OCI-M2 (cell line): ENCODE results near the gene ATG5.
"Not testable (repeated sequence)": the region's sequence is repeated elsewhere in the genome, so short reads cannot be mapped to it uniquely, and the experiment has no call there.

Source experiments
- DNase-seq: peaks from one replicate; lab custom pipeline; 2025; ENCODE audit not compliant: unreplicated experiment; lab: John Stamatoyannopoulos, UW

ATG5 gene

DNA sequence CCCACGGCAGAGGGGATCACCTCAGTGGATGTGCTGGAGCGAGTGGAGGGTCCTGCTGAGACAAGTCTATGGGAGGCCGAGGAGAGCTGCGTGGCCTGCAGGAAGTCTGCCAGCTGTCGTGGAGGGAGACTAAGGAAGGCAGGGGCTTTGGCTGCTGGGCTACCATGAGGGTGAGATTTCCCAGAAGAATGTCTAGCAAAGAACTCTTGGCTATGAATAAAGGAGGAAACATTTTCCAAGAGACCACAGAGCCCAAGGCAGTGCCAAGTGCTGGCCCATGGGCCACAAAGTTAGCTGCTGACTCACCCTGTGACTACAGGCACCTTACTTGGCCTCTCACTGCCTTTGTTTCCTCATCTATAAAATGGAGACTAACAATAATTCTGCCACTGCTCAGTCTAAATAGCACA, 166.0 kb downstream of the ATG5 start:
- DNase-seq, result no peak

DNA sequence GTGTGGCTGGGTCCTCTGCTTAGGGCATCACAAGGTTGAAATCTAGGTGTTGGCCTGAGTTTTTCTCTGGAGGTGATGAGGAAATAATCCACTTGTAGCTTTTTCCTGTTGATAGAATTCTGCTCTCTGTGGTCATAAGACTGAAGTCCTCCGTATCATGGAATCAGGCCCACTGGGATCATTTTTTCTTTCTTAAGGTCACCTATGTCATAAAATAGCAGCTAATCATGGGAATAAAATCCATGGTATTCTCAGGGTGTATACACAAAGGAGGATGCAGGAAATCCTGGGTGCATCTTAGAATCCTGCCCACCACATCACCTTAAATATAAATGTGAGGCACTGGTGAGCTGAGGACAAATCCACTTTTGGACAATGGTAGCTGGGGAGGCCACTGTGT, 166.7 kb downstream of the ATG5 start:
- no peak for DNase-seq

GRCh38 chr6:106156863-106157262, 168.7 kb downstream of the ATG5 start:
- no peak for DNase-seq

DNA sequence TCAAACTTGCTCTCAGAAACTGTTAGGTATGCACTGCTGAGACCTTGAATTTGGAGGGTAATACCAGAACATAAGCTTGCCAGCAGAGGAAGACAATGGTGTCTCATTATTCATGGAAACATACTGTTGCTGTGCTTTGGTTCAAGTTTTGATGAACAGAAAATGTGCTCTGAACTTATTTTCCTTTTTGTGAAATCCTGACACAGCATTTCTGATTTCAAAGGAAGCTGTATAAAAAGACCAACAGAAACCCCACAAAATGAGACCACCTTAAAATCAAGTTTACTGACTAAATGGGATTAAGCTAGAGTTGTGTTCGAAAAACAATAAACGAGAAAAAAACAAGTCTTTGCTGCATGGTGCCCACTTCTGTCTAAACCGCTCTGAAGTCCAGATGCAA, 169.1 kb downstream of the ATG5 start:
- DNase-seq, result no peak

DNA sequence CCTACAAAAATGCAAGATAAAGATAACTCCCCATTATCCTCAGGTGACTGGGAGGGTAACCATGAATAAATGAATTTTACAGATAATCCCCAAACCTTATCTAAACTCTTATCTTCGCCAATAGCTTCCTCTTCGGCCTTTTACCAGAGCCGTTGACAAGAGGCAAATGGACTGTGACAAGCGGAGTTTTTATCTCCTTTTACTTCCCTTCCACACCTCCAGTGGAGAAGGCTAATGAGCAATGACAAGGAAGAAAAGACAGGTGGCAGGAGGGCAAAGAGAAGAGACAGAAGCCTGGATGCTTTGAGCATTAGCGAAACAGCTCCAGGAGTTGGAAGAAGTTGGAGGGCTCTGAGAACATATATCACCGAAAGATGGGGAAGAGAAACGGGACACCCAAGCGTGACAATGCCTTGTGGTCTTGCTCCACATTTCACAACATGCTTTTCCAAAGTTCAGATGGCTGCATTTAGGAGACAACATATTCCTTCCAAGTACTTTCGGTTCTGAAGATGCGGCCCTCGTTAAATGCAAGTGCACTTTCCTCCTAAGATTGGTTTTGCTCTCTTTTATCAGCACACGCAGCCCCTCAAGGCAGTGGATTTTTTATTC, 170.2 kb downstream of the ATG5 start:
- DNase-seq, result no peak

- no peak for DNase-seq
Measured at GRCh38 chr6:106154326-106154725, 171.2 kb downstream of the ATG5 start.

GRCh38 chr6:106152952-106153351, 172.6 kb downstream of the ATG5 start:
- no peak for DNase-seq

GRCh38 chr6:106152476-106152875, 173.1 kb downstream of the ATG5 start:
- not testable (repeated sequence) for DNase-seq

GRCh38 chr6:106149472-106150069, 176.0 kb downstream of the ATG5 start:
- DNase-seq, result no peak

- DNase-seq, result no peak
Measured at GRCh38 chr6:106147476-106147875, 178.1 kb downstream of the ATG5 start.

GRCh38 chr6:106146852-106147351, 178.7 kb downstream of the ATG5 start:
- no peak for DNase-seq

DNA sequence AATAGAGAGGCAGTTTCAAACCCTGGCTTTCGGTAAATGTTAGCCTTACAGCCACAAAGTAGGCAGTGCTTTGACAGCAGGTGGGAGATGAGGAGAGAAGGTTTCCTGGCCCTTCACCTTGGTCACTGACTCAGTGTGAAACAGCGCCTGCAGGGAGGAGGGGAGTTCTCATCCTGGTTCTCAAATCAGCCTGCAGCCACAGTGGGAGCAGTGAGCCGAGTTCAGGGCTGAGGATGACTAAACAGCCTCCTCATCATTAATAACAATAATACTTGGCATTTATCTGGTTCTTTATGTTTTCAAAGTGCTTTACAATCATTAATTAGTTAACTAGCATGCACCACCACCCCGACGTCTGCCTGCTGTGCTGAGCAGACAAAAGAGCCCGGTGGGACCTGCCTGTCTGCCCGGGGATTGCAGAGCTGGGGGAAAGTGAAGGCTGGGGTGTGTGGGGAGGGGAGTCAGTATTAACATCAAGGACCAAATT, 179.8 kb downstream of the ATG5 start:
- no peak for DNase-seq

DNA sequence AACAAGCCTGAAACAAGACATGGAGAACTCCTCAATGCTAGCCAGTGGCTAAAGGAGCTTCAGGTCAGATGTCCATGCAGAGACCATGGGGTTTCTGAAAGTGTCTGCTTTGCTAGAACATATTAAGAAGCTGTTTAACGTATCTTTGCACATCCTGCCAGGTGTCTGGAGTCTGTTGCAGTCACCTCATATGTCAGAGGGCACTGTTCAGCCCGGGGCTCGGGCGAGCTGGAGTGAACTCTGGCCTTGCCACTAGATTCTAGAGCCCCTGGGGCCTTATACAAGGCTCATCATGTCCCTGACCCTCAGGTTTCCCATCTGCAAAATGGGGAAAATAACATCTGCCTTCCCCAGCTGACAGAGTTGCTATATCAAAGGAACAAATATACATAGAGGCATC, 180.4 kb downstream of the ATG5 start:
- no peak for DNase-seq

GRCh38 chr6:106143665-106144064, 181.9 kb downstream of the ATG5 start:
- DNase-seq, result no peak

DNA sequence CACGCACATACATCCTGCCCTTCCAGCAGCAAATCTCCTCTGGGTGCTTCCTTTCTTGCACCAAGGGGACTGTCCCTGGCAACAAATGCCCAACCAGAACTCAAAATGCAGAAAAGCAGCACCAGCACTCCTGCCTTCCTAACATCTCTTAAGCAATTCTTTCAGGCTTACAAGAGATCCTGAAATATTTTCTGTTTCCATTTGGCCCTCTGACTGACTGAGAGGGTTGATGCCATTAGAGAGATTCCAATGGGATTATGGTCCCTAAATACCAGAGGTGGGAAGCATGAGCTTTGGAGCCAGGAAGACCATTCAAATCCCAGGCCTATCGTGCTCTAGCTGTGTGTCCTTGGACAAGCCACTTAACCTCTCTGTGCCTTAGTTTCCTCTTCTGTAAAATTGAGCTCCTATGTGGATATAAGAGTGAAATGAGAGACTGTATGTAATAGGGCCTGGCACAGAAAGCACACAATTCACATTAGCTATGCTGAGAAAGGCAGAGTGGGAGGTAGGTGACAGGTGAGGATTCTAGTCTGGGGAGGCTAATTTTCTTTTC, 182.6 kb downstream of the ATG5 start:
- DNase-seq, result no peak

GRCh38 chr6:106141441-106142237, 183.9 kb downstream of the ATG5 start:
- DNase-seq, result no peak

- no peak for DNase-seq
Measured at GRCh38 chr6:106138151-106138550, 187.4 kb downstream of the ATG5 start.

DNA sequence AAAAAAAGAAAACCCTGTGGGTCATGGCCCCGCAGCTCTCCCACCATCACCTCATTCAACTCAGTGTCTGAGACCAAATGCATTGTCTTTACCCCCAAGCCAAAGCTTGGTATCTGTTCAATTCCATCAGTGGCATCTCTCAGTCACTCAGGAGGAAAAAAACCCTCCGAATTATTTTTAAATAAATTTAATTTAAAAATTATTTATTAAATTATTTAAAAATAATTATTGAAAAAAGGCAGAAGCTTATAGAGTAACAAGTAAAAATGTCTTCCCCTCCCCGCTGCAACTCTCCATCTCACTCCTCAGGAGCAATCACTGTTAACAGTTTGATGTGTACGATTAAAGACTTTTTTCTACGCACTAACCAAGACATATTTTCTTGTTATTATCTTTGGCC, 188.7 kb downstream of the ATG5 start:
- no peak for DNase-seq

DNA sequence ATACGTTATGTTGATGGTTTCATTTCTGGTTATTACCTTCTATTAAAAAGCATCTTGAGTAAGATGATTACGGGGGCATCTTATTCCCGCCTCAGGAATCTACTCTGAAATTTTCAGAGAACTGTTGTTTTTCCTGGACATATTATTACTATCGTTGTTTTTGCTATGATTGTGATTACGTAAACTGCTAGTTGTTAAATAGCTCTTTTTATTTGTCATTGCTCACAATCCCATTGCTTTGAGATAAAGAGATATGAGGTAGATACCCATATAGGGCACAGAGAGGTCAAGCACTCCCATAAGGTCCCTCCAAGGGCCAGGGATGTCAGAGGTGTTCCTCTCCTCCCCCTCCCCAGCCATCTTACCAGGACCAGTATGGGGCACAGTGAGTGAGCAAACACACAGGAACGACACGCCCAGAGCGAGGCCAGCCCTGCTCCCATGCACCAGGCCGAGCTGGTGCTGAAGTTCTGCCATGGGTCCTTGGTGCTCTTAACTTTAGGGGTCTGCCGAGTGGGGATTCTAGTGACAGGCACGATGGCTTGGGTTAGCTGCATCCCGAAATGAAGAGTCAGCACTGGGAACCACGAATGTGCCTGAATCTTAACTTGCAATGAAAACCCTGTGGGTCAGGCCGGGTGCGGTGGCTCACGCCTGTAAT, 189.5 kb downstream of the ATG5 start:
- DNase-seq, result no peak

- DNase-seq, result no peak
Measured at GRCh38 chr6:106134906-106135634, 190.5 kb downstream of the ATG5 start.
